HG02798 (cell line): Measurements from ENCODE around the gene FOSL1.

Experiments used
- ATAC-seq: cut with Tn5 transposase; IDR thresholded peaks from one replicate; pipeline ENCODE4 v1.9.1; 2021; ENCODE audit warnings: mild to moderate bottlenecking; ENCODE audit not compliant: unreplicated experiment, poor library complexity

FOSL1 gene

DNA sequence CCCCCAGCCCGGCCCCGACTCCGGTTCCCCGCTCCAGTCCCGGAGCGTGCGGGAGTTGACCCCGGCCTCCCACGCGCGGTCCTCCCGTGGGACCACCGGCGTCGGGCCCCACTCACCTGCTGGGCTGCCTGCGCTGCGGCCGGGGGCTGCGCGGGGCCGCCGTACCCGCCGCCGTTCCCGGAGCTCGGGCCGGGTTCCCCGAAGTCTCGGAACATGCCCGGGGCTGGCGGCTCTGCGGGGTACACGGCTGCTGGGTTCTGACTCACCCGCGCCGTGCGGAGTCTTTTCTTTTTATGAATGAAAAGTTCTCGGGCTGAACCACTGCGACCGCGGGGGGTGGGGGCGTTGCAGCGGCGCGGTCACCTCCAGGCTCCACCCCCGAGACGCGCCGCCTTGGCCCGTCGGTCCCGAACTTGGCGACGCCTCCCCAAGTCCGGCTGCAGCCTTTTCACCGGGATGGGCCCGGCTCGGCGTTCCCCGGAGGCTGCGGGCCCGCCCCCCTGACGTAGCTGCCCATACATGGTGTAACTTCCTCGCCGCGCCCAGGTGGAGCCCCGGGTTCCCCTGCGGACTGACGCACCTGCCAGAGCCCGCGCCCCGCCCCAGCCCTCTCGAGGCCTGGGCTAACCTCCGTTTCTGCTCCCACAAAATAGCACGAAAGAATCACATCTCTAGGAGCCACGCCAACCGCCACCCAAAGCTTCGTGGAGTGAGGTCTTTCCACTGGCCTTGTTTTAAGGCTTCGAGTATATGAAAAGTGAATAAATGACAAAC is at the start of gene FOSL1:
Gene FOSL1 (minus strand): TSS at position 264 of the 774 bp plus-strand sequence. CDS start 49 bp downstream, at position 215.
- ATAC-seq: peak; percentile 86

DNA sequence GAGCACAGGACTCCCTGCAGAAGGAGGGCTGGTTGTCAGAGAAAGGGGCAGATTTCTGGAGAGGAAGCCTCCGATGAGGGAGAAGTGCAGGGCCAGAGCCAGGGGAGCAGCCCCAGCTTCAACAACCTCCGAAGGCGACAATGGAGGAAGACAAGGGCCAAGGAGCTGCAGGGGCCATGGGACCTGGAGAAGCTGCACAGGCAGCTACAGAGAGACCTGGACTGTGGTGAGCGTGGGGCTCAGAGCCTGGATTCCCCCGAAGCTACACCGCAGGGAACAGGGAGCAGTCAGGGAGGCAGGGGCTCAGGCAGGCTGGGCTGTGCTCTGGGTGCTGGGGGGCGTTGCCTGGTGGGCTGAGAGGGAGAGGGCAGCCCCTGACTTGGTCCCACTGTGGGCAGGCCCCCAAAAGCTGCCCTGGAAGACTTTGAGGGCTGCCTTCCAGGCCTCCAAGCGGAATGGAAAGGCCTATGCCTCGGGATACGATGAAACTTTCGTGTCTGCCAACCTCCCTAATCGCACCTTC is 47.5 kb upstream of the FOSL1 start:
- ATAC-seq: no peak

DNA sequence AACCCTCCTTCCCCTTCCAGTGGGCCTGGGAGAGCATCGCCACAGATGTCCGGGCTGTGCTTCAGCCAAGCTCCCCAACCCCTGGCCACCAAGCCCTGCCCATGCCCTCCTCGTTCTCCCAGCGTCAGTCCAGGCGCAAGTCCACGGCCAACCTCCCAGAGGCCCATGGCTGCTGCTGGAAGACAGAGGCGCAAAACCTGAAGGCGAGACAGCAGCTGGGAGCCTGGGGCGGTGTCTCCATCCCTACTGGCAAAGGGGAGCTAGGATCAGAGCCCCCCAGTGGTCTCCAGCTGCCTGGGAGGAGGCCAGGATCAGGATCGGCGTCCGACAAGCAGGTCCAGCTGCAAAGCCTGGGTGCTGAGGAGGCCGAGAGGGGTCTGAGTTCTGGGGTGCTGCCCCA is 46.9 kb upstream of the FOSL1 start:
- ATAC-seq: no peak

DNA sequence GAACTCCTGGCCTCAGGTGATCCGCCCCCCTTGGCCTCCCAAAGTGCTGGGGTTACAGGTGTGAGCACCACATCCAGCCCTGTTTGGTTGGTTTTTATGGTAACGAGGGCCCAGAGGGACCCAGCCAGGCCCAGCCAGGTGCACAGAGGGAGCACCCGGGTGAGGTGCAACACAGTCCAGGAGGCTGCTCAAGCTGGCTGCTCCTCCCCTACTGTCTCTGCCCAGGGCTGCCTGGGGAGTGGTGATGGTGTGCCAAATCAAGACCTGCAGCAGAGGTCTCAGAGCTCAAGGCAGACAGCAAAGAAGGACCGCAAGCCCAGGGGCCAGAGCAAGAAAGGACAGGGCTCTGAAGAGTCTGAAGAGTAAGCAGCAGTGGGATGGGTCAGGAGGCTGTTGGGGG is 46.5 kb upstream of the FOSL1 start:
- no peak for ATAC-seq

DNA sequence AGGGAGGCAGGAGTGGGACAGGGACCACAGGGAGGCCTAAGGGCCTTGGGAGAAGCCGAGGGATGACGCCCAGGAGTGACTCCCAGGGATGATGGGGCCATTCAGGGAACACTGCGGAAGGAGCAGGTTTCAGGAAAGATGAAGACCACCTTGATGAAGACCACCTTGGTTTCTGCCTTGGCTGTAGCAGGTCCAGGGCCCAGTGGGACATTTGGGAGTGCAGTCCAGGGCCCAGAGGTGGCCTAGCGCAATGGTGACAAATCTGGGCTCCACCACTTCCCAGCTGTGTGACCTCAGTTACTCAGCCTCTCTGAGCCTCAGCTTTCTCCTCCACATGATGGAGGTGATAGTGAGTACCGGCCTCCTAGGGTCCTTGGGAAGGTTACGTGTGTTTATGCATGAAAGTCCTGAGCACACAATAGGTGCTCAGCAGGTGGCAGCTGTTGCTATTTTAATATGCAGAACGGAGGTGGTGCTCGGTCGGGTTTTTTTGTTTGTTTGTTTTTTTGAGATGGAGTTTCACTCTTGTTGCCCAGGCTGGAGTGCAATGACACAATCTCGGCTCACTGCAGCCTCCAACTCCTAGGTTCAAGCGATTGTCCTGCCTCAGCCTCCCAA is 45.9 kb upstream of the FOSL1 start:
- ATAC-seq: no peak

DNA sequence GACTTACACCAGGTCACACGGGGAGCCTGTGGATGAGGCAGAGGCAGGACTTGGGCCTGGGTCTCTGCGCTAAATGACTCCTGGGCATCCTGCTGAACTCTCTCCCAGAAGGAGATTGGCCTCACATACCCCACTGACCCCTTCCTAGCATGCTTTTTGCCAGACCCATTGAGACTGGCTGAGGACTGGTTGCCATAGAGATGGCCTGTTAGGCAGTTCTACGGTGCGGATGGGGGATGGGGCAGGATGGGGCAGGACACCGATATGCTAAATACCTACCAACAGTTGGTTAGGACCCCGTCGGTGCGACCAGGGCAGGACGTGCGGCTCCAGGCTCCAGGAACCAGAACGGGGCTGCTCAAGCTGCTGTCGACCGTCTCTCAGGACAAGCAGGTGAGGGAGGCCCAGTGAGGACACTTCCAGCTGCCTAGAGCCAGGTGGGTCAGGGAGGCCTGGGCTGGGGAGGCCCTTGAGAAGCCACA is 45.3 kb upstream of the FOSL1 start, which contains the start of gene TSGA10IP:
Gene TSGA10IP (plus strand): TSS at position 51 of the 482 bp plus-strand sequence. CDS start 196 bp downstream, at position 247.
- no peak for ATAC-seq

DNA sequence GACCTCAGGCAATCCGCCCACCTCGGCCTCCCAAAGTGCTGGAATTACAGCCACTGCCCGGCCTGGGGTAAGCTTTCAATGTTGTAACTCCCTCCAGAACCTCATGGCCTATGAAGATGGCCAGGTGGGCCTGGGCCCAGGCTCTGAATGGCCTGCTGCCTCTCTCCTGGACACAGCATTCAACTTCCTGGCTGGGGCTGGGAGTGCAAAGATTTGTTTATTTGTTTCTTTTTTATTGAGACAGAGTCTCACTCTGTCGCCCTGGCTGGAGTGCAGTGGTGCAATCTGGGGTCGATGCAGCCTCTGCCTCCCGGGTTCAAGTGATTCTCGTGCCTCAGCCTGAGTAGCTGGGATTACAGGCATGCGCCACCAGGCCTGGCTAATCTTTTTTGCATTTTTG is 44.6 kb upstream of the FOSL1 start:
- ATAC-seq: no peak

DNA sequence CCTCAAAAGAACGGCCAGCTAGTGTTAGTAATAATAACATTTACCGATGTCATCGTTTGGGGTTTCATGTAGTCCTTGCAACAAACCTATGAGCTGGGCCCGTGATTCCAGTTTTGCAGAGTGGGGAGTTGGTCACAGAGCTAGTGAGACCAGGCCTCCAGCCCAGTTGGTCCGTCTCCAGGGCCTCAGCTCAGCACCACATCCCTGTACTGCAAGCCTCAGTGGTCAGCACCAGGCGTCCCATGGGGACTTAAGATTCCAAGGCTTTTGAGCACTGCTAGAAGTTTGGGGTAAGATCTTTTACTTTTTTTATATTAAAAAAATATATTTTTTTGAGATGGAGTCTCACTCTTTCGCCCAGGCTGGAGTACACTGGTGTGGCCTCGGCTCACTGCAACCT is 44.0 kb upstream of the FOSL1 start:
- no peak for ATAC-seq

DNA sequence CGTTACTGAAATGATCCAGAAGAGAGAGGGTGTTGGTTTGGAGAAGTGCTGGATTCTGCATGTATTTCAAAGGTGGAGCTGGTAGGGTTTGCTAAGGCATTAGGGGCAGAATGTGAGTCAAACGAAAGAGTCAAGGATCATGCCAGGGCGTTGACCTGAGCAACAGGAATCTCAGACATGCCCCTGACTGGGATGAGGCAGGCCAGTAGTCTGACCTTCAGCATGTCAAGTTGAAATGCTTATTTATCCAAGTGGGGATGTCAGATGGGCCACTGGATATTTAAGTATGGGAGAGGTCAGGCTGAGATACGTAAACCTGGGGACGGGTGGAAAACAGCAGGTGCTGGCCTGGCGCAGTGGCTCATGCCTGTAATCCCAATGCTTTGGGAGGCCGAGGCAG is 42.3 kb upstream of the FOSL1 start:
- ATAC-seq: no peak

DNA sequence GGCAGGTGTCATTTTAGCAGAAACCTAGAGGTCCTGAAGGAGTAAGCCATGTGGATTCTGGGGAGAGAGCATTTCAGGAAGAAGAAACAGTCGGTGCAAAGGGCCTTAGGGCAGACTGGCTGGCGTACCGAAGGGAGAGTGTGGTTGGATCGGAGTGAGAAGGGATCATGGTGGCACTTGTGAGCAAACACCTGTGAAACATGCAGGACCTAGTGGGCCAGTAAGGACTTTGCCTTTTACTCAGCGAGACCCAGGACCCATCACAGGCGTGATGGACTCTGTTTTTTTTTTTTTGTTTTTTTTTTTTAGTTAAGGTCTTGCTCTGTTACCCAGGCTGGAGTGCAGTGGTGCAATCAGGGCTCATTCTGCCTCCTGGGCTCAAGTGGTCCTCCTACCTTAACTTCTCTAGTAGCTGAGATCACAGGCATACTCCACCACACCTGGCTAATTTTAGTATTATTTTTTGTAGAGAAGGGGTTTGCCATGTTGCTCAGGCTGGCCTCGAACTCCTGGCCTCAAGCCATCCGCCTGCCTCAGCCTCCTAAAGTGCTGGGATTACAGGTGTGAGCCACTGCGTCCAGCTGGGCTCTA is 41.6 kb upstream of the FOSL1 start:
- ATAC-seq: no peak

DNA sequence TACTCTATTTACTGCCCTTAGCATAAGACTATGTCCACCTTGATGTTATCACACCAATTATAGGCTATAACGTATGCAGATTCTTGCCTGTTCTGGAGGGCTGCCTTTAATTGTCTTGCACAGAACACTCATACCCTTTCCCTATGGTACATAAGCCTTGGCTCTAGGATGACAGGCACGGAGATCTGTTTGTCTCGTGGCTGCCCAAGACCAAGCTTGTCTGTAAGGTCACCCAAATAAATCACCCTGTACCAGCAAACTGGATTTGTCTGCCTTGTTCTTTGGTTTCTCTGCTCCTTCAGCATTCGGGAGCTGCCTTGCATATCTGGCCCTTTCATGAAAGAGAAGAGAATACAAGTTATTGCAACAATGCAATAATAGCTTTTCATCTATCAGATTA is 37.6 kb upstream of the FOSL1 start:
- ATAC-seq: no peak

DNA sequence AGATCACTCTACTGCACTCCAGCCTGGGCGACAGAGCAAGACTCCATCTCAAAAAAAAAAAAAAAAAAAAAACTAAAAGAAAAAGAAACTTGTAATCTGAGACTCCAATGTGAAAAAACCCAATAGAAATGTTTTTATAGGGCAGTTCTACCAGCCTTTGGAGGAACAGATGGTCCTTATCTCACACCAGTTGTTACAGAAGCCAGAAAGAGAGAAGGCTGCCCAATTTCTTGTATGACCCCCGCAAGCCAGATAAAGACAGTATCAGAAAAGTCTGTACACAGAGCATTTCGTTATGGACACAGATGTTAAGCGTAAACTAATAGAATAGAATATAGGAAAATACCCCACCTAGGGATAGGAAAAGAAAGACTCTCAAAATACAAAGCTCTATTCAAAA is 33.8 kb upstream of the FOSL1 start:
- no peak for ATAC-seq

DNA sequence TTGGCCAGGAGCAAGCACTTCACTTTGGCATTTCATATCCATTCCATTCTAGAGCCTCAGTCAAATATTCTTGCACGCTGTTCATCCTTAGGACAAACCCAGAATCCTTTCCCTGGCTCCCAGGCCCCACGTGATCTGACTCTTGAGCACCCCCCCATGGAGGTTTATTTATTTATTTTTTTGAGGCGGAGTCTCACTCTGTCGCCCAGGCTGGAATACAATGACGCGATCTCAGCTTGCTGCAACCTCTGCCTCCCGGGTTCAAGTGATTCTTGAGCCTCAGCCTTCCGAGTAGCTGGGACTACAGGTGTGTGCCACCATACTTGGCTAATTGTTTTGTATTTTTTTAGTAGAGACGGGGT is 32.4 kb upstream of the FOSL1 start:
- ATAC-seq: no peak

DNA sequence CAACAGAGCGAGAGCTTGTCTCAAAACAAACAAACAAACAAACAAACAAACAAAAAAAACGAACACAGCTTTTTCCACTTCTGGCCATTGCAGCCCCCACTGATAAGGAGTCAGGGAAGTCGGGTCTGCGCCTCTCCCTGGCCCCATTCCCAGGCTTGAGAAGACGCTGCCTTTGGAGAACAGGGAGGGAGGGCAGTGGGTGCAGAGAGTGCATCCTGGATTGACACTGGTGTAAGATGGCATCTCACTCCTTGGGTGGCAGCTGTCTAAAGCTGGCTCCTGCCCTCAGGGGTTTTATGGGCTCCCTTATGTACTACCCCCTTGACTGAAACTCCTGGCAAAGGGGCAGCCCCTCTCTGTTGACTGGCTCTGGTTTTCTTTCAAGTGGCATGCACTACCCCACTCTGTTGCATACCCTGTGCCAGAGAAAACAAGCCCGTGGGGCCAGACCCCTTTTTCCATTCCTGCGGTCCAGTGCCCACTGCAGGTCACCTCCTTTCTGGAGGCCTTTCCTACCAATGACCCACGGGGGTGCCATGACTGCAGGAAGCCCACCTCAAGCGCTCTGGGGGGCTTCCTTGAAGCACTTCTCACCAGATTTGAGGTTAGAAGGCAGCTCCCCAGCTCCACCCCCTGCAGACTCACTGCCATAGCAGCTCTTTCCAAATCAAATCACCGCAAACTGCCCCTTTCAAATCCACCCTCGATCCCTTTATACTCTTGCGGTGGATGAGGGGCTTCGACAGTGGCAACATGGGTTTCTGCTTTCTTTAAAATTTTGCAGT is 31.8 kb upstream of the FOSL1 start:
- ATAC-seq: no peak

DNA sequence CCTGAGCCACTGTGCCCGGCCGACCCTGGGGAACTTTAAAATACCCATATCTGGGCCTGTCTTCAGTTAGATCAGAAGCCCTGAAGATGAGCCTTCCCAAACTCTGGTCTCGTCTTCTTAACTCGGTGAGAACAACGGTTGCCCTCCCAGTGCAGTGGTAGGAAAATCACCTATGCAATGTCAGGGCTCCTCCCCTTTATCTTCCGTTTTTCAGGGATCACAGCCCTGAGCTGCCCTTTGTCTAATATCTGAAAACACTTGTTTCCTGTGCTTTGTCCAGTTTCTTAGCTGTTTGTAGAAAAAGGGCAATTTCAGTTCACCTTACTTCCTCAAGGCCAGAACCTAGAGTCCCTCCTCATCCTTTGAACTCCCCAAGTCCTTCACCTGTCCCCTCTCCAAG is 28.5 kb upstream of the FOSL1 start:
- no peak for ATAC-seq

DNA sequence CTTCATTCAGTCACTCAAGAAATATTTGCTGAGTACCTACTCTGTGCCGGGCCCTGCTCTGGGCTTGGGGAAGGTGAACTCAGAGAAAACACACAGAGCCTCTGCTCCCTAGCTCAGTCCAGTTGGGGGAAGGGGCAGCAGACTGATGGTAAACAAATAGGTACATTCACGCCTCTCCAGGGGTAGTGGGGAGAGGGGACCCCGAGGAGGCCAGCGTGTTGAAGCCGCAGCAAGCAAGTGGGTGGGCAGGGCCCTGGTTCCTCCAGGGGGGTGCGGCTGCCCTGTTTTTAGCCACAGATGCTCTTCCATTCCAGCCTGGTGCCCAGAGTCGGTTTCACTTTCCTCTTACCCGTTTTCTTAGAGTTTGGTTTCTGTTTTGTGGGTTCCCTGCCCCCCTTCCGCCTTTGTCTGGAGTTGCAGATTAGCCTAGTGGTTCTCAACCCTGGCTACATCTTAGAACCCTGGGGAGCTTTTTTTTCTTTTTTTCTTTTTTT is 27.8 kb upstream of the FOSL1 start:
- ATAC-seq: peak; percentile 74

DNA sequence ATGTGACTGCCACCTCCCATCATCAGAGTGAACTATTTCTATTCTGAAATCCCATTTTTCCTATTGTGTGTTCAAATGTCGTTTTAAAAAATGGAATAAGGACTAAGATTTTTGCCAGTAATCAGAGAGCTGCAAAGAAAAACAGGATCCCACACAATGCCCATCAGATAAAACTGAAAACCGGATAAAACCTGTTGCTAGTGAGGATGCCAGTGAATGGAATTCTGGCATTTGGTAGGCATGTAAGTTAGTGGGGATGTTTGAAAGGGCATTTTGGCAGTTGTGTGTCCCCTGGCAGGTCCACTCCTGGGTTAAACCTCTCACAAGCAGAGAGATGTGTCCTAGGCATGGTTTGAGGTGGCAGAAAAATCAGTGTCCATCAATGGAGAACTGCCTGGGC is 25.2 kb upstream of the FOSL1 start:
- no peak for ATAC-seq

DNA sequence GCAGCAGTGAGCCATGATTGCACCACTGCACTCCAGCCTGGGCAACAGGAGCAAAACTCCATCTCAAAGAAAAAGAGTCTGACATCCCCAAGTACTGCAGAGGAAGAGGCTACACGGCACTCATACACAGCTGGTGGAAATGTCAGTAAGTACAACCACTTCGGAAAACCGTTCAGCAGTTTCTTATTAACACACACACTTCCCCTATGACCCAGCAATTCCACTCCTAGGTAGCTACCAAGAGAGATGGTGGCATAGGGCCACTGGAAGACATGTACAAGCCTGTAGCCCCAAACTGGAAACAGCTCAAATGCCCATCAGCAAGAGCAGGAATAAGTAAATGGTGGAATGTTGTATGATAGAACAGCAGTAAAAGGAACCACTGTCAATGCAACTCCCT is 22.4 kb upstream of the FOSL1 start:
- no peak for ATAC-seq

DNA sequence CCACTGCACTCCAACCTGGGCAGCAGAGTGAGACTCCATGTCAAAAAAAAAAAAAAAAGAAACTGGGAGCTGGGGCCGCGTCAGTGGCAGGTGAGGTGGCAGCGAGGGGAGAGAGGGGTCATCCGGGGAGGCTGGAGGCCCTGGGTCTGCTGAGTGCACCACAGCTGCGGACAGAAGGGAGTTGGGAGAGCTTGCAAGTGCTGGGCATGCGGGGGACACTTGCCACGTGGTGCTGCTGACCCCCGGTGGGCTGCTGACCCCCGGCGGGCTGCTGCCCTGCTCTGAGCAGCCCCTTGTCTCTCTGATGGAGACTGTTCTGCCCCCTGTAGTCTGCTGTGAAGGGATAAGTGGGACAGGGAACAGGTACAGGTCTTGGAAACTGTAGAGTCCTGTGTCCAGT is 21.7 kb upstream of the FOSL1 start:
- no peak for ATAC-seq

DNA sequence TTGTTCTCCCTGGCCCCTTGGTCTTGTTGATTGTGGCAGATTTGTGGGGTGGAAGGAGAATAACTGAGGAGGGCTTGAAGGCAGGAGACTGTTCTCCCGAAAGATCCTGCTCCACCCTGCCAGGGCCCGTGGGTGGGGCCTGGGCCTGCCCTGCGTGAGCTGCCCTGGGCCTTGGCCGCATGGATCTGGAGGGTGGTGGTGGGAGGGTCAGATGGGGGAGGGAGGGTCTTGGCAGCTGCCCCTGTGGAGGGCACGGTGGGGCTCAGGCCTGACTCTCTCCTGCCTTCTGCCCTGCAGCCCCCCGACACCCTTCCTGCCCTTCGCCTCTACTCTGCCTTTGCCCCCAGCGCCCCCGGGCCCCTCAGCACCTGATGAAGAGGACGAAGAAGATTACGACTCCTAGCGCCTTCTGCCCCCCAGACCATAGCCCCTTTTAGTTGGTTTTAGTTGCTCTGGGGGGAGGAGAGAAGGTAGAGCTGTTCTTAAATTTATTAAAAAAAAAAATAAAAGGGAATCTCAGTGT is 20.9 kb upstream of the FOSL1 start:
- no peak for ATAC-seq
